Mesendoderm (in vitro differentiated cells): Measurements from ENCODE around the gene LMO2.
"Not testable (repeated sequence)": the region's sequence is repeated elsewhere in the genome, so short reads cannot be mapped to it uniquely, and the experiment has no call there.

ENCODE experiments used
- DNase-seq: peaks from one replicate; pipeline ENCODE4 v3.0.0; 2013
- H2AK5ac ChIP-seq: 2 replicates; pipeline ENCODE4 v1.6.1; 2013; ENCODE audit warnings: low read length, inconsistent platforms
- H2BK120ac ChIP-seq: 2 replicates; pipeline ENCODE4 v1.6.1; 2013; ENCODE audit warnings: low read depth, mild to moderate bottlenecking, low read length, moderate library complexity, mixed read lengths
- H2BK15ac ChIP-seq: replicated peaks from 2 replicates; pipeline ENCODE4 v1.6.1; 2013; ENCODE audit warnings: low read depth, mild to moderate bottlenecking, moderate library complexity
- H2BK5ac ChIP-seq: 2 replicates; pipeline ENCODE4 v1.6.1; 2013; ENCODE audit warnings: low read length, inconsistent platforms
- H3K18ac ChIP-seq: 2 replicates; pipeline ENCODE4 v1.6.1; 2013; ENCODE audit warnings: mild to moderate bottlenecking, low read length, mixed read lengths
- H3K23ac ChIP-seq: one replicate; pipeline ENCODE4 v1.6.1; 2013; ENCODE audit warnings: low read length
- H3K27ac ChIP-seq: 2 replicates; pipeline ENCODE4 v1.5.1; 2013; ENCODE audit warnings: low read depth, mild to moderate bottlenecking, inconsistent platforms, low read length, moderate library complexity
- H3K27me3 ChIP-seq: 2 replicates; pipeline ENCODE4 v1.6.1; 2013; ENCODE audit warnings: low read length, control low read depth, mild to moderate bottlenecking, inconsistent platforms; ENCODE audit not compliant: insufficient read depth, poor library complexity
- H3K36me3 ChIP-seq: 2 replicates; pipeline ENCODE4 v1.6.1; 2013; ENCODE audit warnings: low read length, inconsistent platforms; ENCODE audit not compliant: control insufficient read depth, insufficient read depth
- H3K4ac ChIP-seq: one replicate; pipeline ENCODE4 v1.6.1; 2013; ENCODE audit warnings: low read depth, mild to moderate bottlenecking, low read length, moderate library complexity
- H3K4me1 ChIP-seq: 2 replicates; pipeline ENCODE4 v1.6.1; 2013; ENCODE audit warnings: low read depth, low read length, inconsistent platforms; ENCODE audit not compliant: control insufficient read depth
- H3K4me2 ChIP-seq: 2 replicates; pipeline ENCODE4 v1.6.1; 2013; ENCODE audit warnings: low read length
- H3K4me3 ChIP-seq: 2 replicates; pipeline ENCODE4 v1.5.1; 2013; ENCODE audit warnings: mild to moderate bottlenecking, low read length
- H3K56ac ChIP-seq: one replicate; pipeline ENCODE4 v1.6.1; 2013; ENCODE audit warnings: low read length
- H3K79me1 ChIP-seq: 2 replicates; pipeline ENCODE4 v1.6.1; 2013; ENCODE audit warnings: low read length, inconsistent platforms
- H3K79me2 ChIP-seq: 2 replicates; pipeline ENCODE4 v1.6.1; 2013; ENCODE audit warnings: mild to moderate bottlenecking, low read length; ENCODE audit not compliant: control insufficient read depth, insufficient read depth
- H3K9ac ChIP-seq: 2 replicates; pipeline ENCODE4 v1.6.1; 2013; ENCODE audit warnings: low read length, inconsistent platforms
- H4K5ac ChIP-seq: one replicate; pipeline ENCODE4 v1.6.1; 2013; ENCODE audit warnings: low read length
- H4K8ac ChIP-seq: one replicate; pipeline ENCODE4 v1.6.1; 2013; ENCODE audit warnings: low read depth, mild to moderate bottlenecking, control low read depth, low read length, moderate library complexity
- WGBS: extraction: QIAGEN DNeasy Blood & Tissue Kit; methylation state at CpG from one replicate; pipeline ENCODE4 v1.1.7; 2013; ENCODE audit warnings: low lambda C conversion rate, missing lambda C conversion rate; ENCODE audit not compliant: insufficient coverage; ENCODE audit errors: extremely low coverage; 5-methylcytosine and 5-hydroxymethylcytosine counted together

LMO2 gene

GRCh38 chr11:33847251-33847650, 44.6 kb downstream of the LMO2 start:
- no peak overlapping the region for H2AK5ac ChIP-seq
- no peak overlapping the region for H2BK5ac ChIP-seq
- no peak for DNase-seq
- H4K5ac ChIP-seq, result no peak overlapping the region
- H3K9ac ChIP-seq, result no peak overlapping the region
- no peaks in the 10 kb centered on the region for H3K4me1 ChIP-seq
- no peaks in the 10 kb centered on the region for H3K27me3 ChIP-seq
- WGBS, result no CpG with 5 or more reads among the region's 1 CpG
- no peak overlapping the region for H3K27ac ChIP-seq
- H3K4me3 ChIP-seq, result no peak overlapping the region
- no peak overlapping the region for H4K8ac ChIP-seq
- no peak overlapping the region for H3K4me2 ChIP-seq
- H3K79me2 ChIP-seq, result no peaks in the 10 kb centered on the region
- H2BK120ac ChIP-seq, result no peak overlapping the region
- no peak overlapping the region for H3K18ac ChIP-seq
- H3K4ac ChIP-seq, result no peak overlapping the region
- H3K56ac ChIP-seq, result no peak overlapping the region
- H2BK15ac ChIP-seq, result no peak overlapping the region
- H3K23ac ChIP-seq, result no peak overlapping the region
- no peaks in the 10 kb centered on the region for H3K79me1 ChIP-seq
- H3K36me3 ChIP-seq, result no peaks in the 10 kb centered on the region

- H3K4me1 ChIP-seq, result no peaks in the 10 kb centered on the region
- no peak overlapping the region for H3K4ac ChIP-seq
- no CpG with 5 or more reads among the region's 6 CpGs for WGBS
- no peak overlapping the region for H3K4me3 ChIP-seq
- H3K79me2 ChIP-seq, result no peaks in the 10 kb centered on the region
- no peak overlapping the region for H2AK5ac ChIP-seq
- H3K27me3 ChIP-seq, result no peaks in the 10 kb centered on the region
- H4K5ac ChIP-seq, result no peak overlapping the region
- no peak overlapping the region for H3K23ac ChIP-seq
- H2BK15ac ChIP-seq, result no peak overlapping the region
- no peak overlapping the region for H3K18ac ChIP-seq
- H3K27ac ChIP-seq, result no peak overlapping the region
- H3K36me3 ChIP-seq, result no peaks in the 10 kb centered on the region
- no peak overlapping the region for H2BK5ac ChIP-seq
- H2BK120ac ChIP-seq, result no peak overlapping the region
- H3K56ac ChIP-seq, result no peak overlapping the region
- H3K79me1 ChIP-seq, result no peaks in the 10 kb centered on the region
- H3K4me2 ChIP-seq, result no peak overlapping the region
- no peak for DNase-seq
- H3K9ac ChIP-seq, result no peak overlapping the region
- H4K8ac ChIP-seq, result no peak overlapping the region
Observed at GRCh38 chr11:33844236-33844635, 47.6 kb downstream of the LMO2 start.

GRCh38 chr11:33843018-33843417, 48.9 kb downstream of the LMO2 start:
- Histone ChIP-seq H3K4me1 (no peaks in the 10 kb centered on the region), H4K5ac (no peak overlapping the region), H3K4me2 (no peak overlapping the region), H2BK5ac (no peak overlapping the region), H4K8ac (no peak overlapping the region), H3K4me3 (no peak overlapping the region), H3K9ac (no peak overlapping the region), H3K79me1 (no peaks in the 10 kb centered on the region), H3K23ac (no peak overlapping the region), H3K36me3 (no peaks in the 10 kb centered on the region), H3K79me2 (no peaks in the 10 kb centered on the region), H3K56ac (no peak overlapping the region), H3K4ac (no peak overlapping the region), H2AK5ac (no peak overlapping the region), H2BK120ac (no peak overlapping the region), H2BK15ac (no peak overlapping the region), H3K27me3 (no peaks in the 10 kb centered on the region), H3K18ac (no peak overlapping the region), H3K27ac (no peak overlapping the region)
- WGBS, result no CpG with 5 or more reads among the region's 4 CpGs
- DNase-seq, result no peak

GRCh38 chr11:33842236-33842915, 49.5 kb downstream of the LMO2 start:
- no CpG with 5 or more reads among the region's 13 CpGs for WGBS
- Histone ChIP-seq H3K27me3 (no peaks in the 10 kb centered on the region), H3K79me1 (no peaks in the 10 kb centered on the region), H2BK120ac (no peak overlapping the region), H3K4me3 (no peak overlapping the region), H3K4ac (no peak overlapping the region), H3K9ac (no peak overlapping the region), H3K79me2 (no peaks in the 10 kb centered on the region), H3K23ac (no peak overlapping the region), H3K4me2 (no peak overlapping the region), H3K18ac (no peak overlapping the region), H4K5ac (no peak overlapping the region), H3K56ac (no peak overlapping the region), H3K27ac (no peak overlapping the region), H2BK5ac (no peak overlapping the region), H3K4me1 (no peaks in the 10 kb centered on the region), H2BK15ac (no peak overlapping the region), H4K8ac (no peak overlapping the region), H3K36me3 (no peaks in the 10 kb centered on the region), H2AK5ac (no peak overlapping the region)
- DNase-seq, result no peak

- H3K56ac ChIP-seq, H3K79me1 ChIP-seq, DNase-seq: not testable (repeated sequence)
Observed at GRCh38 chr11:33838234-33838633, 53.6 kb downstream of the LMO2 start.

GRCh38 chr11:33837334-33837733, 54.5 kb downstream of the LMO2 start:
- not testable (repeated sequence) for H3K4me1 ChIP-seq, H3K79me1 ChIP-seq

More at GRCh38 chr11:33838234-33838633, 53.6 kb downstream of the LMO2 start:
- no CpG with 5 or more reads among the region's 3 CpGs for WGBS
- not testable (repeated sequence) for H2BK5ac ChIP-seq, H3K79me2 ChIP-seq, H3K36me3 ChIP-seq, H2BK120ac ChIP-seq, H3K4me3 ChIP-seq, H2BK15ac ChIP-seq, H3K4ac ChIP-seq, H4K5ac ChIP-seq, H3K23ac ChIP-seq, H4K8ac ChIP-seq, H2AK5ac ChIP-seq, H3K27me3 ChIP-seq, H3K4me2 ChIP-seq, H3K9ac ChIP-seq, H3K27ac ChIP-seq, H3K4me1 ChIP-seq, H3K18ac ChIP-seq

More at GRCh38 chr11:33837334-33837733, 54.5 kb downstream of the LMO2 start:
- H4K5ac ChIP-seq, H3K4me2 ChIP-seq, H4K8ac ChIP-seq, H2BK15ac ChIP-seq, H3K9ac ChIP-seq, H2AK5ac ChIP-seq, H3K56ac ChIP-seq, H3K27me3 ChIP-seq, H2BK120ac ChIP-seq, H3K23ac ChIP-seq, DNase-seq, H2BK5ac ChIP-seq, H3K36me3 ChIP-seq, H3K4me3 ChIP-seq, H3K79me2 ChIP-seq, H3K4ac ChIP-seq, H3K27ac ChIP-seq, H3K18ac ChIP-seq: not testable (repeated sequence)
- no CpG with 5 or more reads among the region's 5 CpGs for WGBS
